Dermis microvascular lymphatic vessel endothelial cell (primary cell): Measurements from ENCODE around the gene ITIH4. TPM values are rescaled to one million over a fixed set of nuclear protein-coding genes. Genes with fewer than 3 reads are reported as not detected.

ENCODE experiments used
- DNase-seq, 2 donors: peaks; one replicate each; pipeline versions ENCODE4 v3.0.0 to v3.0.0-alpha.2; 2010; ENCODE audit warnings: low read depth in 2 of 2
- total RNA-seq: library from RNA; depleted of rRNA; stranded (reverse); fragments of >200 nt; gene quantifications from 2 replicates; pipeline ENCODE4 v1.2.1, GENCODE V29; 2014

ITIH4 gene
- total RNA-seq, 1 donor from 2014 or later = 0.39 TPM

- DNase-seq = peak; percentile 77 to 92
These were observed 59.8 kb downstream of the ITIH4 start, which contains the start of gene NEK4 for GRCh38 chr3:52770496-52771333. NEK4 (minus strand) TSS chr3:52770940; CDS start chr3:52770746, 194 bp downstream.

- peak in 1 of 2 donors; percentile 19 for DNase-seq
These were observed 60.6 kb downstream of the ITIH4 start for GRCh38 chr3:52769786-52770455.

GRCh38 chr3:52763466-52763865, 67.0 kb downstream of the ITIH4 start:
- DNase-seq = peak in 1 of 2 donors; percentile 78

Other genes starting within 250 kb of the ITIH4 start
- gene PBRM1, start 144.8 kb downstream of the ITIH4 start, total RNA-seq = 51.9 and 61.6 TPM in 2 replicates
- gene GNL3, start 144.6 kb downstream of the ITIH4 start, total RNA-seq = 53.1 and 71.6 TPM in 2 replicates
- gene GLT8D1, start 124.9 kb downstream of the ITIH4 start, total RNA-seq = 37.4 and 44.6 TPM in 2 replicates
- 36.3 and 37.4 TPM in 2 replicates for gene SPCS1, start 124.6 kb downstream of the ITIH4 start, total RNA-seq
- gene NEK4, start 59.7 kb downstream of the ITIH4 start, total RNA-seq = 11.6 and 12.6 TPM in 2 replicates
- not detected in 2 replicates for gene ITIH1, start 53.1 kb downstream of the ITIH4 start, total RNA-seq
- 0.64 and 1.1 TPM in 2 replicates for gene ITIH3, start 35.9 kb downstream of the ITIH4 start, total RNA-seq
- 0.25 TPM in 1 of 2 replicates, not detected in the other for gene MUSTN1, start 4.3 kb upstream of the ITIH4 start, total RNA-seq
- gene STIMATE, start 66.9 kb upstream of the ITIH4 start, total RNA-seq = 8.0 and 12.9 TPM in 2 replicates
- gene SFMBT1, start 215.4 kb upstream of the ITIH4 start, total RNA-seq = 3.9 and 4.3 TPM in 2 replicates